ENCODE results near the gene CCDC88A.

CCDC88A gene

GRCh38 chr2:55422876-55423665 lies 3.4 kb upstream of the CCDC88A start:
- DNase-seq (ENCODE audit: low read depth, low spot score), result no peak

DNA sequence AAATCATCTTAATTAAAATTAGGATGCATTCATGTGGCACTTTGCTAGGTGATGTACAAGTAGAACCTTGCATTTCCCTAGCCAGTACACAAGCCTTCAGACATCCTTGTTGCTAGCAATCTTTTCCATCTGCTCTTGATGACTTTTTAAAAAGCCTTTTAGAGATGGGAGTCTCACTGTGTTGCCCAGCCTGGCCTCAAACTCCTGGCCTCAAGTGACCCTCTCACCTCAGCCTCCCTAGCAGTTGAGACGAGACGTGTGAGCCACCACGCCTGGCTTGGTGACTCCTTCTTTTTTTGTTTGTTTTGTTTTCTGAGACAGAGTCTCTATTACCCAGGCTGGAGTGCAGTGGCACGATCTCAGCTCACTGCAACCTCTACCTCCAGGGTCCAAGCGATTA lies 1.7 kb upstream of the CCDC88A start:
- no peak for DNase-seq (ENCODE audit: low read depth, low spot score)

GRCh38 chr2:55420871-55421270 lies 1.2 kb upstream of the CCDC88A start:
- DNase-seq (ENCODE audit: low read depth, low spot score), result no peak

DNA sequence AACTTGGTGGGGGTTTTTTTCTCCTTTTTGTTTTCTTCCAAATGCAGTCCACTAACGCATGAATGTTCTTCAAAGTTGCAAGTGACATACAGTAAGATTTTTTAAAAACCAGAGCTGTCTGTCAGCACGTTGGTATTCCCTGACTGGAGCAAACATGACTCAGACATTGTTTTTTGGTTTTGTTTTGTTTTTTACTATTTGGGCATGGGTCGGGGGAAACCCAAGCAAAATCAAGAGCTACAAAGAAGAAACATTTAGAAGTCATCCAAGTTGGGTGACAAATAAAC lies 726 bp upstream of the CCDC88A start:
- no peak for DNase-seq (ENCODE audit: low read depth, low spot score)

GRCh38 chr2:55419233-55419678 lies 400 bp downstream of the CCDC88A start:
- DNase-seq (ENCODE audit: low read depth, low spot score), result peak; percentile 2

- DNase-seq (ENCODE audit: low read depth, low spot score), result no peak
These were observed 984 bp downstream of the CCDC88A start for GRCh38 chr2:55418512-55419232.

GRCh38 chr2:55418072-55418471 lies 1.6 kb downstream of the CCDC88A start:
- DNase-seq (ENCODE audit: low read depth, low spot score), result no peak

GRCh38 chr2:55416786-55417568 lies 2.7 kb downstream of the CCDC88A start:
- DNase-seq (ENCODE audit: low read depth, low spot score), result no peak

DNA sequence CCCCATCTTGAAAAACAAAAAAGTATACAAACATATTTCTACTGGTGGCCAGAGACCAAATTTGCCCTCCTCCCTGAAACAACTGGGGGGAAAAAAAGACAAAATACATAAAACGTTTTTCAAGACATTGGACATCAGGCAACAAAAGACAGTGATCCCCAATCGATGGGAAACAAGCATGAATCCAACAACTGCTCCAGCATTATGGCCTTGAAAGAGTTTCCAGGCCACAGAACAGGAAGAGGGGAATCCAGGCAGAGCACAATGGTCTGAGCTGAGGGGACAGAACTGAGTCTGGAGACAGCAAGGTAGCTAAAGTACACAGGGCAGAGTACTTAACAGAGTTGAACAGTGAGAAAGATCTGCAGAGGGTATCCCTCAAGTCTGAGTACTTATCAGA lies 4.4 kb downstream of the CCDC88A start:
- no peak for DNase-seq (ENCODE audit: low read depth, low spot score)

DNA sequence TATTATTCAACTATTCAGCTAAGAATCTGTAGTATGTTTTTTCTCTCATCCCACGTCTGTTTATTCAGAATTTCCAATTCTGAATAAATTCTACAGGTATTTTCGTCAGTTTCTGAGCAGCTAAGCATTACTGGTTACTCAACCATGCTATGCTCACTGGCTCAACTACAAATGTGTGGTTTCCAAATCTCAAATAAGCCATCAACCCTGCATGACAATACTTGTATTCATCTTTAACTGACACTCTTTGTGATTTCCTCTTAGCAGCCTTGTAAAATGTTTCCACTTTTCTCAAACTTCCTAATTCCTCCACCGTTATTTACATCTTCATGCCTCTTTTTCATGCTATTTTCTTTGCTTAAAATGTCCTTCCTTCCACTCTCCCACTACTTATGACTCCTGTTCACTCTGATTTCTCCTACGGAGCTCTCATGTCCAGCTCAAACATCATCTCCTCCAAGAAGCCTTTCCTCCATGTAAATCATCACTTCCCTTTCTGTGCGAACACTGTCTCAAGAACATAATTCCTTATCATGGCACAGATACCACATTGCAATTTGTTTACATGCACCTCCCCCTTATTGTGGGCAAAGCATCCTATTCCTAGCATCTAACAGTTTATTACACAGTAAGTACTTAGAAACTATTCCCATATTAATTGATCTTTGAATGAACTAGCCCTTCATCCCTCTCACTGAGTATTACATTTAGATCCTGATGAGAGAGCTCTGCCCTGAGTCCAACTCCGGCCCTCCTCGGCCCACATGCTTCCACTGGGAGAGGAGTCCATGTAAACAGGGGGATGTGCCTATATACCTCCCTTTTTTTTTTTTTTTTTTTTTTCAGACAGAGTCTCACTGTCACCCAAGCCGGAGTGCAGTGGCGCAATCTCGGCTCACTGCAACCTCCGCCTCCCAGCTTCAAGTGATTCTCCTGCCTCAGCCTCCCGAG lies 10.5 kb downstream of the CCDC88A start:
- no peak for DNase-seq (ENCODE audit: low read depth, low spot score)

DNA sequence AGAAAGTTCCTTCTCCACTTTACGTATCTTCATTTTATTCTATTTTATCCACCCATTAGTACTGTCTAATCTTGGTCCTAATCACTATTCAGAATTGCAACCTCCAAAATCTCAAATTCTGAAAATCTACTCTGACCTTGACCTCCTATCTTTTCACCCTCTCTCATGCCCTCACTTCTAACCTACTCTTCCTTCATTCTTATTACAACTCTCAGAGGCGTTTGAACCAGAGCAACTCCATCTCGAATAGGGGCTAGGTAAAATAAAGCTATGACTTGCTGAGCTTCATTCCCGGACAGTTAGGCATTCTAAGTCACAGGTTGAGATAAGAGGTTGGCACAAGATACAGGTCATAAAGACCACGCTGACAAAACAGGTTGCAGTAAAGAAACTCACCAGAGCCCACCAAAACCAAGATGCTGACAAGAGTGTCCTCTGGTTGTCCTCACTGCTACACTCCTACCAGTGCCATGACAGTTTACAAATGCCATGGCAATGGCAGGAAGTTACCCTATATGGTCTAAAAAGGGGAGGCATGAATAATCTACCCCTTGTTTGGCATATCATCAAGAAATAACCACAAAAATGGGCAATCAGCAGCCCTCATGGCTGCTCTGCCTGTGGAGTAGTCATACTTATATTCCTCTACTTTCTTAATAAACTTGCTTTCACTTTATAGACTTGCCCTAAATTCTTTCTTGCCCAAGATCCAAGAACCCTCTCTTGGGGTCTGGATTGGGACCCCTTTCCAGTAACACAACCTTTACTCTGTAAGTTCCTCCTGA lies 11.4 kb downstream of the CCDC88A start:
- DNase-seq (ENCODE audit: low read depth, low spot score), result no peak

DNA sequence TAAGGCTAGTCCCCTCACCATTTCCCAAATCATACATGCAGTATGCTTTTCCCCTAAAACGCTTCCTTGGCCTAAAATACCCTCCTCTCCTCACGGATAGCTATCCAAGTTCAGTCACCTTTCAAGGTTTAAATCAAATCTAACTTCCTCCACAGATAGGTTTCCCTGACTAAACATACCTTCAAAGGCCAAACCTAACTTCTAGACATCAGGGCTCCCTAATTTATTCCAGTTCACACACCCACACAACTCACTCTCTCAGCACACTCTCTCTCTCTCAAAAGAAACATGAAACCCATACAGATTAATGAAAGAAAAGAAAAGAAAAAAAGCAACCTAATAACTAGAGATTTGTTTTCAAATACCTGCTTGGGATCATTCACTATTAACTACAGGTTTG lies 14.5 kb downstream of the CCDC88A start:
- DNase-seq (ENCODE audit: low read depth, low spot score), result no peak

DNA sequence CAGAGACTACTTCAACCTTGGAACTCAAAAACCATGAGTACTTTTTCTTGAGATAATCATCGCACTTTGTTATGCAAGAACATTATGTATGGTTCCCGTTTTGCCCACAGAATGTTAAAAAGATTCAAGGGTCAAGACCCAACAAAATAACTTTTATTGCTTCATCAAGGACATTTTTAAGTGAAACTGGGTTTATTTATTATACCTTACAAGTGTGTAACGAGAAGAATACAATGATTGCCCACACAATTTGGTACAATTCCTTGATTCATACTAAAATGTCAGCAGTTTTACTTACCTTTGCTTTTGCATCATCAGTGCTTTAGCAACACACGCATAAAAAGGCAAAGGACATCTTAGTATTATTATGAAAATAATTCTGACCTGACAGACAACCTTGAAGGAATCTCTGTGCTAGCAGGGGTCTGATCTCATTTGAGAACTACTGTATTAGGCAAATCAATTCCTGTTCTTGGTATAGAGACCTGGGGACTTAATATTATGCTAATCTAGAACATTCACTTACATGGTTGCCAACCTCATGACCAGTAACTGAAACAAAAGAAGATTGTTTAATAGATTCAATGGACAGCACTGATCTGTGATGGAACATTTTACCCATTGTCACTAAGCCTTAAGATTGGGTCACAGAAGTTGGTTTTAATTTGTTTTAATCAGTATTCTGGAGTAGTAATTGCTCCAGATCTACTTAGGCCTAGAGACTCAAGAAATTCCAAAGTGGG lies 16.2 kb downstream of the CCDC88A start:
- no peak for DNase-seq (ENCODE audit: low read depth, low spot score)

DNA sequence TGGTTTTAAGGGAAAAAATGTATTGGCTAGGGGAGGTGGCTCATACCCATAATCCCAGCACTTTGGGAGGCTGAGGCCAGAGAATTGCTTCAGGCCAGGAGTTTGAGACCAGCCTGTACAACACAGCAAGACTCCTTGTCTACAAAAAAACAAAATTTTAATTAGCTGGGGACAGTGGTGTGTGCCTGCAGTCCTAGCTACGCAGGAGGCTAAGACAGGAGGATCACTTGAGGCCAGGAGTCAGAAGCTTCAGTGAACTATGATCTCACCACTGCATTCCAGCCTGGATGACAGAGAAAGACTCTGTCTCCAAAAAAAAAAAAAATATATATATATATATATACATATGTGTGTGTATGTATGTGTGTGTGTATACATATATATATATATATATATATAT lies 18.5 kb downstream of the CCDC88A start:
- DNase-seq (ENCODE audit: low read depth, low spot score), result no peak

DNA sequence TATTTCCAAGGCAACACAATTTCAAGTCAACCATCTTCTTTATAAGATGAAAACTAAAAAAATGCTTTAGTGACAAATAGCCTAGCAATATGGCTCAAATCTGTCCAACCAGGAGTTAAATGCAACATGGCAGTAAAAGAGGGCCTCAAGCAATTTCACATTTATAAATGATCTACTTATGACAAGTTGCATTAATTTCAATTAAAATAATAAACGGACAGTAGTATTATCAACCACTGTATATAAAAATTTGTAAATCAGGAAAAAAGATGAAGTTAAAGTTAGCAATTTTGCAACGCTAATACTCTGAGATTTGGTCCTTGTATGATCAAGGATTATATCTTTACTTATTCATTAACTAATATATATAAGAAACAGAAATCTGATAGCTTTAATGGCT lies 19.3 kb downstream of the CCDC88A start:
- DNase-seq (ENCODE audit: low read depth, low spot score), result no peak

DNA sequence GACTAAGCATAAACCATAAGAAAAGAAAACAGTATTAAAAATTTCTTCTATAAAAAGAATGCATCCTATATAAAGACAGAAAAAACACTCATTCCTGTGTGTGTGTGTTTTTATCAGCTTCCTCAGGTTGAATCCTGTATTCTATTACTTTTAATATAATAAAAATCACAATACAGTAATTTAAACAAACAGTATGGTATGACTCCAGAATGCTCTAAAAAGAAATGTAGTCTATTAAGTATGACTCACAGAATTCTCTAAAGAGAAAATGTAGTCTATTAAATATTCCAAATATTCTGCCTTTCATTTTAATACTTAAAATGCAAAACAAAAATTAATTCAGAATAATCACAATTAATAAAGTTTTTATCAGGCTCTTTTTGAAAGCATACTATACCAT lies 19.8 kb downstream of the CCDC88A start:
- no peak for DNase-seq (ENCODE audit: low read depth, low spot score)

DNA sequence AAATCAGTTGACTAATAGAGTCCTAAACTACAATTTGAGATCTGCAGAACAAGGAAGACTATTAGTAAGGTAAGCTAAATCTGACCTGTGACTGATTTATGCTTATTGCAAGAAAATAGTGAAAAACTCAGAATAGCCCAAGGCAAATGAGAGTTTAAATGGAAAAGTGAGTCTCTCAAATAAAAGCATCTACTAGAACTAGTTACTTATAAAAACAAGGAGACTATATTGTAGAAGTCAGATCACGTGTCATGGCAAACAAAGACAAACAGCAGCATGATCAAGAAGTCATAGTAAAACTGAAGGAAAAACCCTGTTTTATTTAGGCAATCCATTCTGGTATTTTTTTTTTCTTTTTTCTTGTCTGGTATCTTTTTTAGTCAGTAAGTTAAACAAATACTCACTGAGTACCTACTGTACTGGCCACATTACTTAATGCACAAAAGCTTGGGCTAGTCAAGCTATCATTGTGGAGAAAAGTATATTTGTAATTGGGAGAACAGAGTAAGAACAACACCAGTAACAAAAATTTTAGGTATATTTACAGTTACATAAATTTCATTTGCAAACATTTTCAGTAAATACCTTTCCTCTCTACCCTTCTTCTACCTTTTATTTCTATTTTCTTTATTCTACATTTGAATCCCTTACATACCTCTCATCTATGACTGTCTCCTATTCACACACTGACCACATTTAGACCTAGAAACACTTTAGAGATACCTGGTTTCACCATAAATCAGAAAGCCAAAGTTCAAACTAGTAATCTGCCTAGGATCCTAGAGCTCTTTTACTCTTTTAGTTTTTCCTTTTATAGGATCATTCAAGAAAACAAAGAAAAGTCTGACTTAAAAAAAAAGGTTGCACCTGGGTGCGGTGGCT lies 23.7 kb downstream of the CCDC88A start:
- DNase-seq (ENCODE audit: low read depth, low spot score), result no peak

GRCh38 chr2:55391615-55392242 lies 27.9 kb downstream of the CCDC88A start:
- DNase-seq (ENCODE audit: low read depth, low spot score), result no peak
